ENCODE results near the gene PCIF1.

PCIF1 gene

DNA sequence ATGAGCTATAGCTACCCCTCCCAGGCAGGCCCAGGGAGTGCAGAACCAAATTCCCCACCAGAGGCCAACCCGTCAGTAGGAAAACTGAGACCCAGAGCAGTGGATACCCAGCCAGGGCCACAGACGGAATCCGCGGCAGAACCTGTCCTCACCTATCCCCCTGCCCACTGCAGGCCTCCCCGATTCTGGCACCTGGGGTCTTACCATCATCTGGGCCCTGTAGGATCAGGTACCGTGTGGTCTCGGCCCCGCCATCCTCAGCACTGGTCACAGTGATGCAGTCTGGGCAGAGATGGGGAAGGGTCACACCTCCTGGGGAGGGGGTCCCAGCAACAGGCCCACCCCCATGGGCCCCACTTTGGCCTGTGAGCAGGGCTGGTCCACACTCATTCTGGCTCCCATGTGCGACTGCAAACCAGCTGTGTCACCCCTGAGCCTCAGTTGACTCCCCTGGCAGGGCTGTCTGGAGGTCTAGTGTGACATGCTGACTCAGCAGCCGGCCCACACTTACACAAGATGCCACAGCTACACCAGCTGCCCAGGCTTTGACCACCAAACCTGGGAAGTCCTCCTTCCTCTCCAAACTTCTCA lies 33.7 kb downstream of the PCIF1 start:
- H3K9me3 ChIP-seq (ENCODE audit: control insufficient read depth in 1 of 2, low read length in 2 of 2): no peaks in the 10 kb centered on the region
- no peak overlapping the region for H3K4me3 ChIP-seq (ENCODE audit: low read depth in 1 of 2, low read length in 2 of 2)
- no peaks in the 10 kb centered on the region for H3K27me3 ChIP-seq (ENCODE audit: low read depth, low read length)
- H3K4me1 ChIP-seq (ENCODE audit: control insufficient read depth in 1 of 2, insufficient read depth in 2 of 2, low read length in 2 of 2): peaks cover 11 to 18% of the 10 kb centered on the region in 2 donors
- peaks cover 31 to 61% of the 10 kb centered on the region in 2 donors for H3K36me3 ChIP-seq (ENCODE audit: control insufficient read depth in 1 of 2, insufficient read depth in 2 of 2, low read length in 2 of 2)
- no peak overlapping the region for H3K27ac ChIP-seq (ENCODE audit: low read length)

DNA sequence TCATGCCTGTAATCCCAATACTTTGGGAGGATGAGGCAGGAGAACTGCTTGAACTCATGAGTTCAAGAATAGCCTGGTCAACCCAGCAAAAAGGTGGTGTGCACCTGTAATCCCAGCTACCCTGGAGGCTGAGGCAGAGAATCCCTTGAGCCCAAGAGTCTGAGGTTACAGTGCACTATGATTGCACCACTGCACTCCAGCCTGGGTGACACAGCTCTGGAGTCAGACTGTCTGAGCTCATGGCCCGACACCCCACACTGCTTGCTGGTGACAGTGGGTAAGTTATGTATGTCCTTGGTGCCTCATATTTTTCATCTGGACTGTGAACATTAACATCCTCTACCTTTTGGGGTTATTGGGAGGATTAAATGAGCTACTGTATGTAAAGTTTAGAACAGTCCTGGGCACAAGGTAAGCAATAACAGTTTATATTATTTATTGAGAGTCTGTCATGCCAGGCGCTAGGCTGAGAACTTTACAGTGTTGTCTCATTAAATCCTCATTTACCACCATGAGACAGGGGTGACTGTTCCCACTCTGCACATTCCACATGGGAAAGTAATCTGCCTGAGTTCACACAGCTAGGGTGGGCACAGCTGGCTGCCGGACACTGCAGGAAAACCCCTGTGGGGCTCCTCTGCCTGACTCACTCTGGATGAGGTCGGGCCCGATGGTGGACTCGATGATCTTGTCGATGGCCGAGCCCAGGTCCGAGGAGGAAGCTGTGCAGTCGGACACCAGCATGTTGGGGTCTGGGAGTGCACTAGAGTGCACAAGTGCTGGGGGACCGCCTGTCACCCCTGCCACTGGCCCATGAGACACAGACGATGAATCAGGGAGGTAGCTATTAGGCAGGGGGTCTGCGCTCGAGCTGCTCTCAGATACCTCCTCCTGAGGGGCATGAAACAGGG lies 34.6 kb downstream of the PCIF1 start:
- Histone ChIP-seq H3K27me3 (ENCODE audit: low read depth, low read length) (no peaks in the 10 kb centered on the region), H3K27ac (ENCODE audit: low read length) (no peak overlapping the region), H3K4me3 (ENCODE audit: low read depth in 1 of 2, low read length in 2 of 2) (no peak overlapping the region), H3K36me3 (ENCODE audit: control insufficient read depth in 1 of 2, insufficient read depth in 2 of 2, low read length in 2 of 2) (peaks cover 27 to 53% of the 10 kb centered on the region in 2 donors), H3K9me3 (ENCODE audit: control insufficient read depth in 1 of 2, low read length in 2 of 2) (no peaks in the 10 kb centered on the region), H3K4me1 (ENCODE audit: control insufficient read depth in 1 of 2, insufficient read depth in 2 of 2, low read length in 2 of 2) (peaks cover 11 to 18% of the 10 kb centered on the region in 2 donors)

DNA sequence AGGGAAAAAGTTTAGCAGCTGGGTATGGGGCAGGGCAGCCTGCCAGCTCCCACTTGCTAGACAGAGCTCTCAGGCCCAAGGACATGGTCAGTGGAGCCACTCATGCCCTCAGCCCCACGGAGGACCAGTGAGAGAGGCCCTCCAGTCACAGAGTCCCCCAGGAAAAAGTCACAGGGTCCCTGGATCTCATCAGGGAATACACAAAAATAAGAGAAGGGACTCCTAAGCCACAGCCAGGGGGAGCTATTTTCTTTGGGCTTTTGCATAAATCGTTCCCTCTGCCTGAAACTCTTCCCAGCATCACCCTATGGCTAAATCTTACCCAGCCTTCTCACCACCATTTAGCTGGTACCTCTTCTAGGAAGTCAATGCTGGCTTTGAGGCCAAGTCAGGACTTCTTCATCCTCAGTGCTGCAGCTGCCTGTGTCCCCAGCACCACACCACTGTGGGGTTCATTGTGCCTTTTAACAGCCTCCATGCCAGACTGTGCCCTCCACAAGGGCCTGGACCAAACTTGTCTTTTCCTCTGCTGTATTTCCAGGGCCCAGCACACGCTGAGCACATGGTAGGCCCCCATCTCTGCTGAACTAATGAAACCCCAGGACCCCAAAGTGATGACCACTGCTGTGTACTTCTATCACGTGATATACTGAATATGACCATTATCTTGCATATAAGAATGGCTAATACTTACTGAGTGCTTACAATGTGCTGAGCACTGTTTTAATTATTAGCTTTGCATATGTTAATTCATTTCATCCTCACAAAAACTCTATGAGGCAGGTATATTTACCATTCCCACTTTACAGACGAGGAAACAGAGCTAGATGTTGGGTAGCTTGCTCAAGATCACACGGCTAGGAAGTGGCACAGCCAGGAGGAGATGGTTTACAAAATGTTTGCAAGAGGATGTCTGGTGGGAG lies 35.5 kb downstream of the PCIF1 start:
- Histone ChIP-seq H3K4me3 (ENCODE audit: low read depth in 1 of 2, low read length in 2 of 2) (peak overlapping the region; percentile 84 to 93), H3K4me1 (ENCODE audit: control insufficient read depth in 1 of 2, insufficient read depth in 2 of 2, low read length in 2 of 2) (peaks cover 11 to 18% of the 10 kb centered on the region in 2 donors), H3K27me3 (ENCODE audit: low read depth, low read length) (no peaks in the 10 kb centered on the region), H3K27ac (ENCODE audit: low read length) (no peak overlapping the region), H3K9me3 (ENCODE audit: control insufficient read depth in 1 of 2, low read length in 2 of 2) (no peaks in the 10 kb centered on the region), H3K36me3 (ENCODE audit: control insufficient read depth in 1 of 2, insufficient read depth in 2 of 2, low read length in 2 of 2) (peaks cover 23 to 45% of the 10 kb centered on the region in 2 donors)

DNA sequence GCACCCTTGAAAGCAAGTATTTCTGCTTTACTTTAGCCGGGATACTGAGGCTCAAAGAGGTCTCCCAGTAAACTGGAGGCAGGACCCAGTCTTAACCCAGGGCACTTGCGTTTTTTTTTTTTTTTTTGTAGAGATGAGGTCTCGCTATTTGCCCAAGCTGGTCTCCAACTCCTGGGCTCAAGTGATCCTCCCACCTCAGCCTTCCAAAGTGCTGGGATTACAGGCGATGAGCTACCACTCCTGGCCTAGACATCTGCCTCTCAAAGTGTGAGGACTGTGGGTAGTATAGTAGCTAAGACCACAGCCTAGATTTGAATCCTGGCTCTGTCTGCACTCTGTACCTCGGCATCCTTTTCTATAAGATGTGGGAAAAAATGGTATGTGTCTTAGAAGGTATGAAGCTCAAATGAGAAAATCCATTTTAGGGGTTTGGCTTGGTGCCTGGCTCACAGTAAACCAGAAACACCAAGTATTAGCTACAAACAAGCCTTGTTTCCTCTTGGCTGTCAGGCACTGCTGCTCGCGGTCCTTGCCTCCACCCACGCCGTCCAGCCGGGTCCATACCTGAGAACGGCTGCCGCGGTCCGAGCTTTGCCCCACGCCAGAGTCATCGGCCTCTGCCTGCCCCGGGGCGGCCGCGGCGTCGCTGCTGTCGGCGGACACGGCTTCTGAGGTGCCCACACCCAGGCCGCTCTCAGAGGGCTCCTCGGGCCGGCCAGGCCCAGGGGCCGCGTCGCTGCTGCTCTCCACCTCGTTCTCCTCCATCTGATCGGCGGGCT lies 36.4 kb downstream of the PCIF1 start:
- H3K4me3 ChIP-seq (ENCODE audit: low read depth in 1 of 2, low read length in 2 of 2): peak overlapping the region; percentile 84 to 93
- no peaks in the 10 kb centered on the region for H3K9me3 ChIP-seq (ENCODE audit: control insufficient read depth in 1 of 2, low read length in 2 of 2)
- peaks cover 11 to 18% of the 10 kb centered on the region in 2 donors for H3K4me1 ChIP-seq (ENCODE audit: control insufficient read depth in 1 of 2, insufficient read depth in 2 of 2, low read length in 2 of 2)
- peaks cover 20 to 36% of the 10 kb centered on the region in 2 donors for H3K36me3 ChIP-seq (ENCODE audit: control insufficient read depth in 1 of 2, insufficient read depth in 2 of 2, low read length in 2 of 2)
- peak overlapping the region; percentile 100 for H3K27ac ChIP-seq (ENCODE audit: low read length)
- no peaks in the 10 kb centered on the region for H3K27me3 ChIP-seq (ENCODE audit: low read depth, low read length)

DNA sequence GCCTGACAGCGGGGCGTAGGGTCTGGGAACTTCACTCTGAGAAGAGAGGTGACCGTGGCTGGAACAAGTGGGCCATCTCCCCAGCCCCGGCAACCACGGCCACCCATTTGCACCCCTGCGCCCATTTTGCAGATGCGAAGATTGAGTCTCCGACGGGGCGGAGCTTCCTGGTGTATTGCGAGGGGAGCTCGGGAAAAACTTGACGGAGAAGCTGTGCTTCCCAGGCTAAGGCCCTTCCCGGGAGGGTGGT lies 36.9 kb downstream of the PCIF1 start:
- H3K4me1 ChIP-seq (ENCODE audit: control insufficient read depth in 1 of 2, insufficient read depth in 2 of 2, low read length in 2 of 2): peaks cover 11 to 18% of the 10 kb centered on the region in 2 donors
- H3K27ac ChIP-seq (ENCODE audit: low read length): peak overlapping the region; percentile 100
- no peaks in the 10 kb centered on the region for H3K27me3 ChIP-seq (ENCODE audit: low read depth, low read length)
- H3K9me3 ChIP-seq (ENCODE audit: control insufficient read depth in 1 of 2, low read length in 2 of 2): no peaks in the 10 kb centered on the region
- peak overlapping the region; percentile 84 to 93 for H3K4me3 ChIP-seq (ENCODE audit: low read depth in 1 of 2, low read length in 2 of 2)
- peaks cover 19 to 35% of the 10 kb centered on the region in 2 donors for H3K36me3 ChIP-seq (ENCODE audit: control insufficient read depth in 1 of 2, insufficient read depth in 2 of 2, low read length in 2 of 2)

DNA sequence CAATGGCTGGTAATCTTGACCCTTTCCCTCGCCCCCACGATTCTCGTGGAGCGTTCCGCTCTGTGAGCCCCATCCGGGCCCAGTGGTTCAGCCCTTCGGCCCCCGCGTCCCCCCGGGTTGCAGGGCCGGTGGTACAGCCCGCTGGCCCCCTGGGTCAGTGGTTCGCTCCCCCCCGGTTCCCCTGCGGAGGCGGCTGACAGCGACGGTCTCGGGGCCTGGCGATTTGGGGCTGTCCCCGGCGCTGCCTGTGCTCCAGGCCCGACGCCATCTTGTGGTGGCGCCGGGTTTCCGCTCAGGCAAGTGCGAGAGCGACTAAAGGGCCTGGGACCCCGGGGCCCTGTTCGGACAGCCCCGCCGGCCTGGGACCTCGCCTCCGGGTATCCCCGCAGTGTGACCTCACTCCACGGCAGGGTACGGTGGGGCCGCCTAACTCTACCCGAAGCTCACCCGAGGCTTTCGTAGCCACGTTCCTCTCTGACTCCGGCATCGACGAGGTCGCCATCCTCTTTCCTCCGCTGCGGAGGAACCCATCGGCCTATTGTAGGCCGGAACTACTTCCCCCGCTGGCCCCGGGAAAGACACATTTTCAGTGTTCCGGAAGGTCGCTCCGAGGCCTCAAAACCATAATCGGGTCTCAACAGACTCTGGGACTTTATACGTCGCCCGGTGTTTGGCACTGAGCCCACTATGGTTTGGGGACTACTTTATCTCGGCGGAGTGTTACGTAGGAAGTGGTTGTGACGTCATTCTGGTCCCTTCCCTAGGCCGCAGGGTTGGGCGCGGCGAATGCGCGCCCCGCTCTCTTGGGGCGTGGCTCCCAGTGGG lies 37.4 kb downstream of the PCIF1 start, which contains the start of gene ZNF335:
ZNF335 (minus strand) TSS at position 529 of the 825 bp plus-strand sequence. CDS start 793 bp downstream, outside the sequence.
- no peaks in the 10 kb centered on the region for H3K27me3 ChIP-seq (ENCODE audit: low read depth, low read length)
- H3K36me3 ChIP-seq (ENCODE audit: control insufficient read depth in 1 of 2, insufficient read depth in 2 of 2, low read length in 2 of 2): peaks cover 18 to 33% of the 10 kb centered on the region in 2 donors
- H3K4me3 ChIP-seq (ENCODE audit: low read depth in 1 of 2, low read length in 2 of 2): peak within 1 kb of the TSS; percentile 84 to 93
- H3K27ac ChIP-seq (ENCODE audit: low read length): peak within 1 kb of the TSS; percentile 100
- H3K4me1 ChIP-seq (ENCODE audit: control insufficient read depth in 1 of 2, insufficient read depth in 2 of 2, low read length in 2 of 2): peaks cover 11 to 18% of the 10 kb centered on the region in 2 donors
- H3K9me3 ChIP-seq (ENCODE audit: control insufficient read depth in 1 of 2, low read length in 2 of 2): no peaks in the 10 kb centered on the region

DNA sequence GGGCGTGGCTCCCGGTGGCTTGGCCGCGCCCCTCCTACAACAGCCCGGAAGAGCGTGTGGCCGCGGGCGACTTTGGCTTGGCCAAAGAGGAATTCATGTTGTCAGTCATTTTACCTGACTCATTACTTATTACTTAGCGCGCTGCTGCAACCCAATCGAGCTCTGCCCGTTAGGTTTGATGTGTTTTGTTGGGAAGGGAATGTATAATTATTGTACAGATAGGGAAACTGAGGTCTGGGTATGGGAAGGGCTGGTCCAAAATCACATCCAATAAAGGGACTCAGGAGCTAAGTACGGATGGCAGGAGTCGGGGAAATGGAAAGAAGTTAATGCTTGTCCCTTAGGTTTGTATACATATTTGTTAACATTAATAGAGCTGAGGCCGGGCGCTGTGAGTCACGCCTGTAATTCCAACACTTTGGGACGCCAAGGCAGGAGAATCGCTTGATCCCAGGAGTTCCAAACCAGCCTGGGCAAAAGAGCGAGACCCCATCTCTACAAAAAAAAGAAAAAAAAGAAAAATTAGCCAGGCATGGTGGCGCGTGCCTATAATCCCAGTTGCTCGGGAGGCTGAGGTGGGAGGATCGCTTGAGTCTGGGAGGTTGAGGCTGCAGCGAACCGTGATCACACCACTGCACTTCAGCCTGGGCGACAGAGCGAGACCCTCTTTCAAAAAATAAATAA lies 38.2 kb downstream of the PCIF1 start:
- H3K27me3 ChIP-seq (ENCODE audit: low read depth, low read length): no peaks in the 10 kb centered on the region
- H3K9me3 ChIP-seq (ENCODE audit: control insufficient read depth in 1 of 2, low read length in 2 of 2): no peaks in the 10 kb centered on the region
- H3K4me3 ChIP-seq (ENCODE audit: low read depth in 1 of 2, low read length in 2 of 2): peak overlapping the region; percentile 84 to 93
- H3K27ac ChIP-seq (ENCODE audit: low read length): peak overlapping the region; percentile 100
- H3K36me3 ChIP-seq (ENCODE audit: control insufficient read depth in 1 of 2, insufficient read depth in 2 of 2, low read length in 2 of 2): peaks cover 10 to 26% of the 10 kb centered on the region in 2 donors
- peaks cover 11 to 18% of the 10 kb centered on the region in 2 donors for H3K4me1 ChIP-seq (ENCODE audit: control insufficient read depth in 1 of 2, insufficient read depth in 2 of 2, low read length in 2 of 2)

DNA sequence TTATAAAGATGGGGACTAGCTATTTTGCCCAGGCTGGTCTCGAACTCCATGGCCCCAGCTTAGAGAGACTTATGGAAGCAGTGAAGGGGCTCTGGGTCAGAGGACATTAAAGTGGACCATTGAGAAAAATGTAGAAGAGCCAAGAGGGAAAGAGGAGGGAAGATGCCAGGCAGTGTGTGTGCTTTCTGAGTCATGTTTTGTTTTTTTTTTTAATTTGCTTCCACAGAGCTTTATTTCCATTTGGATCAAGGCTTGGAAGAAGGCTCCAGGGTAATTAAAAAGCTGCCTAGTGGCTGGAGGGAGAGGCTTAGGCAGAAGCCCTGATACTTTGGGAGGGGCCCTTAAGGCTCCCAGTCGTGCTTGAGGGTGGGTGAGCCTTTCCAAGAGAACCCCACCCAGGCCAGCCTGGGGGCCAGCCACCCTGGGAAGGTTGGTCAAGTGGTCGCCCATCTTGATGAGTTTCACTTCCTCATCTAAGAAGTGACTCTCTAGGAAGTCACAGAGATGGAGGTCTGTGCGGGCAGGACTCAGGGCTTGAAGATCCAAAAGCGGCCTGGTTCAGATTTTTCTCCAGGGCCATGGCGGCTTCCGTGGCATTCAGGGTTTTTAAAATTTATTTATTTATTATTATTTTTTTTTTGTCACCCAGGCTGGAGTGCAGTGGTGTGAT lies 40.5 kb downstream of the PCIF1 start:
- Histone ChIP-seq H3K4me3 (ENCODE audit: low read depth in 1 of 2, low read length in 2 of 2) (no peak overlapping the region), H3K27ac (ENCODE audit: low read length) (no peak overlapping the region), H3K9me3 (ENCODE audit: control insufficient read depth in 1 of 2, low read length in 2 of 2) (no peaks in the 10 kb centered on the region), H3K36me3 (ENCODE audit: control insufficient read depth in 1 of 2, insufficient read depth in 2 of 2, low read length in 2 of 2) (peaks cover 0 to 7% of the 10 kb centered on the region in 2 donors), H3K27me3 (ENCODE audit: low read depth, low read length) (no peaks in the 10 kb centered on the region), H3K4me1 (ENCODE audit: control insufficient read depth in 1 of 2, insufficient read depth in 2 of 2, low read length in 2 of 2) (peaks cover 8 to 10% of the 10 kb centered on the region in 2 donors)

DNA sequence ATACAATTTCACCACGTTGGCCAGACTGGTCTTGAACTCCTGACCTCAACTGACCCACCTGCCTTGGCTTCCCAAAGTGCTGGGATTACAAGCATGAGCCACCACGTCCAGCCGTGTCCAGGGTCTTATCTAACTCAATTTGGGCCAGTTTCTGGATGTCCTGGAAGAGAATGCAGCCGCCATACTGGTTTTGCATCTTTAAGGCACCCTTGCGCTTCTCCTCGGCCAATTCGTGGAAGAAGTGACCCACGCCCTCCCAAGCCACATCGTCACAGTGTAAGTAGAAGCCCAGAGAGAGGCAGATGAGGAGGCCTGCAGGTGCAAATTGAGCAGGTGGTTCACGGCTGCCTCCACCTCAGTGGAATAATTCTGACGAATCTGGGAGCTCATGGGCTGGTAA lies 41.2 kb downstream of the PCIF1 start:
- peaks cover 2 to 3% of the 10 kb centered on the region in 2 donors for H3K4me1 ChIP-seq (ENCODE audit: control insufficient read depth in 1 of 2, insufficient read depth in 2 of 2, low read length in 2 of 2)
- no peaks in the 10 kb centered on the region for H3K27me3 ChIP-seq (ENCODE audit: low read depth, low read length)
- H3K9me3 ChIP-seq (ENCODE audit: control insufficient read depth in 1 of 2, low read length in 2 of 2): no peaks in the 10 kb centered on the region
- no peak overlapping the region for H3K27ac ChIP-seq (ENCODE audit: low read length)
- no peak overlapping the region for H3K4me3 ChIP-seq (ENCODE audit: low read depth in 1 of 2, low read length in 2 of 2)
- peaks cover 0 to 7% of the 10 kb centered on the region in 2 donors for H3K36me3 ChIP-seq (ENCODE audit: control insufficient read depth in 1 of 2, insufficient read depth in 2 of 2, low read length in 2 of 2)
